Endothelial cell of umbilical vein (primary cell): ENCODE measurements around the gene MEGF11. TPM values are rescaled to one million over a fixed set of nuclear protein-coding genes. Genes with fewer than 3 reads are reported as not detected.

ENCODE experiments used
- BruUV-seq: library from RNA; stranded (reverse); fragments of 400-500 nt; replicated peaks from 2 replicates; lab custom pipeline; 2021; lab: Mats Ljungman, UMichigan
- CTCF ChIA-PET: fragments of 300-600, 350-600 bp; sonication (Branson Sonifier 250); formaldehyde crosslinking; loops from one replicate; lab custom pipeline; 2021; ENCODE audit warnings: antibody characterized with exemption, inconsistent platforms; lab: Charles Lee
- POLR2A ChIA-PET: fragments of 300-600, 350-600 bp; sonication (Branson Sonifier 250); formaldehyde crosslinking; loops from one replicate; lab custom pipeline; 2021; ENCODE audit warnings: antibody characterized with exemption, inconsistent platforms; lab: Charles Lee
- DNase-seq: peaks from one replicate; pipeline ENCODE4 v3.0.0-alpha.2; 2011; ENCODE audit warnings: low read depth, low spot score
- FAIRE-seq: peaks from 2 replicates; lab custom pipeline; 2011; peaks lifted over from hg19 to GRCh38; lab: Jason Lieb, UNC
- H2AFZ ChIP-seq: 2 replicates; pipeline ENCODE4 v1.6.0; 2012; ENCODE audit warnings: low read depth, low read length, control low read depth, inconsistent platforms
- H3K27ac ChIP-seq: 2 replicates; pipeline ENCODE4 v1.5.1; 2011; ENCODE audit warnings: low read depth, mild to moderate bottlenecking, control low read depth, low read length, moderate library complexity; ENCODE audit not compliant: insufficient read depth
- H3K27me3 ChIP-seq, 2 experiments: 2 replicates each; pipeline versions ENCODE4 v1.6.0 to v1.6.1; 2011; ENCODE audit warnings: low read length in 2 of 2, mixed read lengths in 1 of 2; ENCODE audit not compliant: control insufficient read depth in 2 of 2, insufficient read depth in 2 of 2
- H3K36me3 ChIP-seq, 2 experiments: 2 replicates in 1 of 2; 3 replicates in 1 of 2; pipeline ENCODE4 v1.5.1; 2011; ENCODE audit warnings: low read length in 2 of 2, mild to moderate bottlenecking in 1 of 2, moderate library complexity in 1 of 2; ENCODE audit not compliant: control insufficient read depth in 2 of 2, insufficient read depth in 2 of 2; ENCODE audit errors: extremely low read depth in 1 of 2
- H3K4me1 ChIP-seq: 3 replicates; pipeline ENCODE4 v1.5.1; 2011; ENCODE audit warnings: mild to moderate bottlenecking, low read length; ENCODE audit not compliant: control insufficient read depth, insufficient read depth; ENCODE audit errors: extremely low read depth
- H3K4me2 ChIP-seq: 2 replicates; pipeline ENCODE4 v1.6.1; 2011; ENCODE audit warnings: low read length, control low read depth, mixed read lengths; ENCODE audit not compliant: insufficient read depth
- H3K4me3 ChIP-seq, 3 experiments: fragments of 200-600 bp in 1 of 3; sonication (generic), shearing (Covaris generic) in 1 of 3; replicated peaks in 1 of 3; 2 replicates each; pipeline ENCODE4 v1.5.1; 2011 to 2016; ENCODE audit warnings: control low read depth in 3 of 3, low read length in 3 of 3, mild to moderate bottlenecking in 2 of 3, inconsistent platforms in 1 of 3, low read depth in 1 of 3, moderate library complexity in 1 of 3; ENCODE audit not compliant: insufficient read depth in 1 of 3
- H3K79me2 ChIP-seq: 2 replicates; pipeline ENCODE4 v1.6.0; 2012; ENCODE audit warnings: low read length, inconsistent platforms; ENCODE audit not compliant: control insufficient read depth, insufficient read depth
- H3K9ac ChIP-seq: replicated peaks from 2 replicates; pipeline ENCODE3; 2011; ENCODE audit warnings: low read length, control low read depth; ENCODE audit not compliant: insufficient read depth; ENCODE audit errors: extremely low read depth
- H3K9me1 ChIP-seq: replicated peaks from 3 replicates; pipeline ENCODE4 v1.6.0; 2011; ENCODE audit warnings: mild to moderate bottlenecking, low read length; ENCODE audit not compliant: control insufficient read depth, insufficient read depth; ENCODE audit errors: extremely low read depth
- H3K9me3 ChIP-seq: replicated peaks from 2 replicates; pipeline ENCODE4 v1.5.1; 2012; ENCODE audit warnings: low read length, inconsistent platforms; ENCODE audit not compliant: control insufficient read depth, insufficient read depth
- H4K20me1 ChIP-seq: replicated peaks from 2 replicates; pipeline ENCODE3; 2011; ENCODE audit warnings: mild to moderate bottlenecking, low read length; ENCODE audit not compliant: control insufficient read depth, insufficient read depth; ENCODE audit errors: extremely low read depth
- EZH2 ChIP-seq: IDR thresholded peaks from 2 replicates; pipeline ENCODE4 v1.6.1; 2012; ENCODE audit warnings: borderline replicate concordance, low read depth, mild to moderate bottlenecking, moderate library complexity, low read length, inconsistent platforms; ENCODE audit not compliant: severe bottlenecking
- FOS ChIP-seq: IDR thresholded peaks from 2 replicates; pipeline ENCODE4 v1.6.1; 2011; ENCODE audit warnings: mild to moderate bottlenecking, low read length, moderate library complexity, borderline replicate concordance; ENCODE audit not compliant: insufficient read depth
- GATA2 ChIP-seq: IDR thresholded peaks from 2 replicates; pipeline ENCODE4 v1.7.0; 2011; ENCODE audit warnings: low read depth, mild to moderate bottlenecking, moderate library complexity, mixed read lengths, low read length; ENCODE audit not compliant: insufficient read length, insufficient read depth
- JUN ChIP-seq: IDR thresholded peaks from 2 replicates; pipeline ENCODE4 v1.6.1; 2011; ENCODE audit warnings: borderline replicate concordance, low read depth; ENCODE audit not compliant: insufficient read length, insufficient read depth
- MYC ChIP-seq: IDR thresholded peaks from one replicate; pipeline ENCODE4 v1.6.1; 2011; ENCODE audit warnings: mild to moderate bottlenecking, low read depth, low read length
- POLR2A ChIP-seq: IDR thresholded peaks from 2 replicates; pipeline ENCODE4 v1.6.1; 2012; ENCODE audit warnings: low read depth, mild to moderate bottlenecking, control low read depth, low read length
- POLR2AphosphoS5 ChIP-seq: IDR thresholded peaks from 2 replicates; pipeline ENCODE4 v1.6.1; 2012; ENCODE audit warnings: low read depth, mild to moderate bottlenecking, control low read depth, low read length, moderate library complexity; ENCODE audit not compliant: insufficient read depth
- dilution Hi-C: fragments of 300-500 bp; cut with MboI; formaldehyde crosslinking; loops from one replicate; pipeline ENCODE4 v1.15.0; 2019; ENCODE audit warnings: low sequenced_read_pairs; ENCODE audit not compliant: extremely low pct_ligation_motif_present
- intact Hi-C: fragments of 100-400 bp; cut with micrococcal nuclease; formaldehyde crosslinking; loops from one replicate; pipeline ENCODE4 v1.10.0; 2022
- polyA plus RNA-seq, 4 experiments: library from polyadenylated mRNA; depleted of rRNA in 3 of 4; stranded (reverse) in 3 of 4; unstranded in 1 of 4; fragments of >200 nt; gene quantifications; 2 replicates each; pipeline versions ENCODE4 v1.2.1 to v1.2.3, GENCODE V29; 2011 to 2012; ENCODE audit warnings: missing spikeins in 1 of 4
- total RNA-seq: library from RNA; stranded (reverse); gene quantifications from 2 replicates; pipeline ENCODE4 v1.2.3, GENCODE V29; 2021
- TF ChIP-seq, protein P1 (sequence below), 2 donors: IDR thresholded peaks; 1 replicate in 1 of 2; 2 replicates in 1 of 2; pipeline ENCODE4 v1.5.1; 2011; ENCODE audit warnings: low read length in 2 of 2, mild to moderate bottlenecking in 2 of 2, moderate library complexity in 2 of 2, control low read depth in 1 of 2, inconsistent platforms in 1 of 2, low read depth in 1 of 2; ENCODE audit not compliant: insufficient read depth in 1 of 2; ENCODE audit errors: extremely low read depth in 1 of 2
- TF ChIP-seq, protein P2 (sequence below): IDR thresholded peaks from 2 replicates; pipeline ENCODE4 v1.6.1; 2011; ENCODE audit not compliant: insufficient read depth, insufficient read length

Gene MEGF11
- total and polyA plus RNA-seq, 2 donors (not counting 3 experiments of a cell fraction or from before 2014, with no cell fraction given): not detected

DNA sequence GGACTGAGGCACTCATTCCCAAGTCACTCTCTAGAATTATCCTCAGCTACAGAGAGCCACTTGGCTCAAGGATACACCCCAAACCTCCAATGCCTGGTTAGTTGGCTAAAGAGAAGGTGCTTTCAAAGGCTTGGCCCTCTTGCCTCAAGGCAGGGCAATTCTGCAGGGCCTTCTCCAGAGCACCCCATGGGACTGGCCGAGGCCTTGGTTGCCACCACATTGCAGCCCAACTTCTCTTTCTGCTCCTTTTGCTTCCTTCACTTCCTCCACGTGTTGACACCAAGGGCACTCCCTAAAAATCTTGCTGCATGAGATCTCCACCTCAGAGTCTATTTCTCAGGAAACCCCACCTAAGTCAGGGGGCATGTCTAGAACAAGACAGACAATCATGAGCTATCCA lies 36.7 kb downstream of the MEGF11 start:
- no peak overlapping the region for H3K4me2 ChIP-seq
- TF ChIP-seq MYC (no peak), JUN (no peak), FOS (no peak), GATA2 (no peak), POLR2A (no peak), POLR2AphosphoS5 (no peak), EZH2 (no peak)
- TF ChIP-seq, protein P1, sequence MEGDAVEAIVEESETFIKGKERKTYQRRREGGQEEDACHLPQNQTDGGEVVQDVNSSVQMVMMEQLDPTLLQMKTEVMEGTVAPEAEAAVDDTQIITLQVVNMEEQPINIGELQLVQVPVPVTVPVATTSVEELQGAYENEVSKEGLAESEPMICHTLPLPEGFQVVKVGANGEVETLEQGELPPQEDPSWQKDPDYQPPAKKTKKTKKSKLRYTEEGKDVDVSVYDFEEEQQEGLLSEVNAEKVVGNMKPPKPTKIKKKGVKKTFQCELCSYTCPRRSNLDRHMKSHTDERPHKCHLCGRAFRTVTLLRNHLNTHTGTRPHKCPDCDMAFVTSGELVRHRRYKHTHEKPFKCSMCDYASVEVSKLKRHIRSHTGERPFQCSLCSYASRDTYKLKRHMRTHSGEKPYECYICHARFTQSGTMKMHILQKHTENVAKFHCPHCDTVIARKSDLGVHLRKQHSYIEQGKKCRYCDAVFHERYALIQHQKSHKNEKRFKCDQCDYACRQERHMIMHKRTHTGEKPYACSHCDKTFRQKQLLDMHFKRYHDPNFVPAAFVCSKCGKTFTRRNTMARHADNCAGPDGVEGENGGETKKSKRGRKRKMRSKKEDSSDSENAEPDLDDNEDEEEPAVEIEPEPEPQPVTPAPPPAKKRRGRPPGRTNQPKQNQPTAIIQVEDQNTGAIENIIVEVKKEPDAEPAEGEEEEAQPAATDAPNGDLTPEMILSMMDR (IDR thresholded peaks at IDR 0.05; ENCODE audit: extremely low read depth in 1 of 2, insufficient read depth in 1 of 2, low read depth in 1 of 2, low read length in 2 of 2): no peak
- TF ChIP-seq, protein P2, sequence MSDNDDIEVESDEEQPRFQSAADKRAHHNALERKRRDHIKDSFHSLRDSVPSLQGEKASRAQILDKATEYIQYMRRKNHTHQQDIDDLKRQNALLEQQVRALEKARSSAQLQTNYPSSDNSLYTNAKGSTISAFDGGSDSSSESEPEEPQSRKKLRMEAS: no peak
- H3K9me3 ChIP-seq: no peaks in the 10 kb centered on the region
- ChIA-PET CTCF (no interaction called here), POLR2A (no interaction called here)
- no peak overlapping the region for H3K4me3 ChIP-seq
- no peaks in the 10 kb centered on the region for H4K20me1 ChIP-seq
- FAIRE-seq (no peak), DNase-seq (no peak)
- intact Hi-C loops: no loop called here
- H3K9ac ChIP-seq: no peak overlapping the region
- no peaks in the 10 kb centered on the region for H3K79me2 ChIP-seq
- no peaks in the 10 kb centered on the region for H3K4me1 ChIP-seq
- no peak overlapping the region for H3K27ac ChIP-seq
- no peaks in the 10 kb centered on the region for H3K9me1 ChIP-seq
- H3K36me3 ChIP-seq: no peaks in the 10 kb centered on the region
- H3K27me3 ChIP-seq: peaks cover 6 to 12% of the 10 kb centered on the region in 2 experiments
- BruUV-seq: no TSS peak
- dilution Hi-C loops: no loop called here
- no peak overlapping the region for H2AFZ ChIP-seq
